LNCaP clone FGC (cell line): ENCODE measurements around the gene INPPL1.

ENCODE experiments used
- DNase-seq: peaks from one replicate; pipeline ENCODE4 v3.0.0-alpha.2; 2011; ENCODE audit warnings: low read depth
- H3K4me3 ChIP-seq: 2 replicates; pipeline ENCODE4 v1.5.1; 2011; ENCODE audit warnings: mild to moderate bottlenecking, low read depth, low read length, control low read depth
- TF ChIP-seq, protein P1 (sequence below): IDR thresholded peaks from 2 replicates; pipeline ENCODE4 v1.5.1; 2012; ENCODE audit warnings: mild to moderate bottlenecking; ENCODE audit not compliant: control insufficient read depth, insufficient read depth; ENCODE audit errors: extremely low read depth

Gene INPPL1

GRCh38 chr11:72225411-72225951, 914 bp downstream of the INPPL1 start:
- no peak for DNase-seq
- peak overlapping the region; percentile 99 for H3K4me3 ChIP-seq
- TF ChIP-seq, protein P1, sequence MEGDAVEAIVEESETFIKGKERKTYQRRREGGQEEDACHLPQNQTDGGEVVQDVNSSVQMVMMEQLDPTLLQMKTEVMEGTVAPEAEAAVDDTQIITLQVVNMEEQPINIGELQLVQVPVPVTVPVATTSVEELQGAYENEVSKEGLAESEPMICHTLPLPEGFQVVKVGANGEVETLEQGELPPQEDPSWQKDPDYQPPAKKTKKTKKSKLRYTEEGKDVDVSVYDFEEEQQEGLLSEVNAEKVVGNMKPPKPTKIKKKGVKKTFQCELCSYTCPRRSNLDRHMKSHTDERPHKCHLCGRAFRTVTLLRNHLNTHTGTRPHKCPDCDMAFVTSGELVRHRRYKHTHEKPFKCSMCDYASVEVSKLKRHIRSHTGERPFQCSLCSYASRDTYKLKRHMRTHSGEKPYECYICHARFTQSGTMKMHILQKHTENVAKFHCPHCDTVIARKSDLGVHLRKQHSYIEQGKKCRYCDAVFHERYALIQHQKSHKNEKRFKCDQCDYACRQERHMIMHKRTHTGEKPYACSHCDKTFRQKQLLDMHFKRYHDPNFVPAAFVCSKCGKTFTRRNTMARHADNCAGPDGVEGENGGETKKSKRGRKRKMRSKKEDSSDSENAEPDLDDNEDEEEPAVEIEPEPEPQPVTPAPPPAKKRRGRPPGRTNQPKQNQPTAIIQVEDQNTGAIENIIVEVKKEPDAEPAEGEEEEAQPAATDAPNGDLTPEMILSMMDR: no peak

- TF ChIP-seq, protein P1: no peak
- DNase-seq: no peak
- H3K4me3 ChIP-seq: no peak overlapping the region
Observed at GRCh38 chr11:72226701-72227100, 2.1 kb downstream of the INPPL1 start.

- H3K4me3 ChIP-seq: no peak overlapping the region
- TF ChIP-seq, protein P1: no peak
- DNase-seq: no peak
Observed at GRCh38 chr11:72227316-72228228, 3.0 kb downstream of the INPPL1 start.

- TF ChIP-seq, protein P1: no peak
- H3K4me3 ChIP-seq: no peak overlapping the region
- no peak for DNase-seq
Observed at GRCh38 chr11:72228229-72228843, 3.8 kb downstream of the INPPL1 start.

GRCh38 chr11:72228844-72229231, 4.3 kb downstream of the INPPL1 start:
- no peak for DNase-seq
- no peak overlapping the region for H3K4me3 ChIP-seq
- TF ChIP-seq, protein P1: no peak

DNA sequence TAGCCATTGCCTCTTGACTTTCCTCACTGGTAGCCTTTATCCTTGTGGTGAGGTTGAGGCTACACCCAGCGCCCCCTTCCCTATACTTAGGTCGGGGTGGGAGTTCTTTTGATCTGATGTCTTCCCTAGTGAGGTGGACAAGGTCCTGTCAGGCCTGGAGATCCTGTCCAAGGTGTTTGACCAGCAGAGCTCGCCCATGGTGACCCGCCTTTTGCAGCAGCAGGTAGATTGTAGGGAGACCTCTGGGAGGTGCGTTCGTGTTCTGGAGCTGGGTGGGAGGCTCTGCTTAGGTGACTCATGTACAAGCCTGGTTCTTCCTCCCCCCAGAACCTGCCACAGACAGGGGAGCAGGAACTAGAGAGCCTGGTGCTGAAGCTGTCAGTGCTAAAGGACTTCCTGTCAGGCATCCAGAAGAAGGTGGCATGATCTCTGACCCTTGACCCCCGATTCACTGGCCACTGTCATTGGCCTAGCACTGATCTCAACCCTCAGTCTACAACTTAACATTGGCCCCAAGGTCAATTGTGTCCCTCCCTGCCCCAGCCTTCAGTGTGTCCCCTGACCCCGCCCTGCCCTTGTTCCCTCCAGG, 4.9 kb downstream of the INPPL1 start:
- no peak for DNase-seq
- TF ChIP-seq, protein P1: no peak

More for the DNA sequence above, 4.9 kb downstream of the INPPL1 start:
- H3K4me3 ChIP-seq: no peak overlapping the region
